Astrocyte of the hippocampus (primary cell): ENCODE data around the gene MYCN.
"Not testable (repeated sequence)": the region's sequence is repeated elsewhere in the genome, so short reads cannot be mapped to it uniquely, and the experiment has no call there.

Experiments
- DNase-seq: peaks from one replicate; pipeline ENCODE4 v3.0.0; 2011; ENCODE audit warnings: low read depth, low spot score

The MYCN gene

DNA sequence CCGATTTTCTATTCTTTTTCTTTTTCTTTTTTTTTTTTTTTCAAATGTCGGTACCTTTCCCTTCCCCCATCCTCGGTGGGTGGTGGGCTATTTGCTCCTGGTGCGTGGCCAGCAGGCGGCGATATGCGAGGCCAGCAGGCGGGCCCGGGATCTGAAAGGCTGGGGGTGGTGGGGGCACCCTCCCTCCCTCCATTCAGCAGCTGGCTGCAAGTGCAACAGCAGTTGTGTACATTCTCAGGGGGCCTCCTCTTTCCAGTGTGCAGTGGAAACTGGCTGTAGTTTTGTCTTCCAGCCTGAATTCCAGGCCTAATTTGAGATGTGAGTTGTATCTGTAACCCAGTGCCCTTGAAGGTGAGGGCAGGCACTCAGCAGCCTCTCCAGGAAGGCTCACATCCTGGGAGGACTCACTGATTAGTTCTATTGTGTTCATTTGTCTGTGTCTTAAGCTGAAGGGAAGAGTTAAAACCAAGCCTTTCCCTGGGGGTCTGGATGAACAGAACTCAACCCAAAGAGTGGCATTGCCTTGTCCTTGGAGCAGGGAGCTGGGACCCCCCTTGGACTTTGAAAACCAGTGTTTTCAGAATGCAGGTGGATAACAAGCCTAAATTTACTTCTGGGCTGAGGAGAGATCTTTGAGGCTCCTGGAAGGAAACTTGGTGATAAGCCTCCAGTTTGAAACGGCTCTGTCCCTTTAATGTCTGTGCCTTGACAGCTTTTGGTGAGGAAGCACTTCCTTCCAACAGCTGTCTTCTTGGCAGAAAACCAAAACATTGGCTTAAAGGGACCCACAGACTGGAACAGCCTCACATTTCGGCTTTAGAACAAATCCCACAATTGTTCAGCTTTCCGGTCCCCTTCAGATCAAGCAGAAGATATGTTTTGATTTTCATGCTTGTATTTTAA lies 3.3 kb downstream of the MYCN start:
- DNase-seq: peak; percentile 55

DNA sequence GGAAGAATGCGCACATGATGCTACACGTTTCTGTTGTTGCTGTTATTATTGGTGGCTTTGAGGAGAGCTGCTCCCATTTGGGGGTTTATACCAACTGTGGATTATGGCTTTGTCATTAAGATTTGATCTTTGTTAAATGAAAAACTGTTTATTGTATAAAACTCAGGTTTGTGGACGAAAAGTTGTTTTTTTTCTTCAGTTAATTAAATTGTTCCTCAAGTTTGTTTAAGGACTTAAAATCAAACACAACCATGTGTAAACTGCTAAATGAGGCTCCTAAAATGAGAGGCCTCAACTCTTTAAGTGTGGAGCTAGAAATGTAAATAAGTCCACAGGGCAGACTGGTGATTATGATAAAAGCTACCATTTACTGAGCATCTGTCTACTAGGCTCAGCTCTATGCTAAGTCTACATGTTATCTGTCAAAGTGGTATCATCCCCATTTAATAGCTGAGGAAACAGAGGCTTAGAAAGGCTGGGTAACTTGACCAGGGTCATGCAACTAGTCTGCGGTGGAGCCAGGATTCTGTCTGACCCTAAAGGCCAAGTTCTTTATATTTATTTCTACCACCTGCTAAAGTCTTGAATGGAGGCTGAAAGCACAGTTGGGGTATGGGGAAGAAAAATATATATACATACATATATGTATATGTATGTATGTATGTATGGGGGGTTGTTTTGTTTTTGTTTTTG lies 4.1 kb downstream of the MYCN start:
- no peak for DNase-seq

DNA sequence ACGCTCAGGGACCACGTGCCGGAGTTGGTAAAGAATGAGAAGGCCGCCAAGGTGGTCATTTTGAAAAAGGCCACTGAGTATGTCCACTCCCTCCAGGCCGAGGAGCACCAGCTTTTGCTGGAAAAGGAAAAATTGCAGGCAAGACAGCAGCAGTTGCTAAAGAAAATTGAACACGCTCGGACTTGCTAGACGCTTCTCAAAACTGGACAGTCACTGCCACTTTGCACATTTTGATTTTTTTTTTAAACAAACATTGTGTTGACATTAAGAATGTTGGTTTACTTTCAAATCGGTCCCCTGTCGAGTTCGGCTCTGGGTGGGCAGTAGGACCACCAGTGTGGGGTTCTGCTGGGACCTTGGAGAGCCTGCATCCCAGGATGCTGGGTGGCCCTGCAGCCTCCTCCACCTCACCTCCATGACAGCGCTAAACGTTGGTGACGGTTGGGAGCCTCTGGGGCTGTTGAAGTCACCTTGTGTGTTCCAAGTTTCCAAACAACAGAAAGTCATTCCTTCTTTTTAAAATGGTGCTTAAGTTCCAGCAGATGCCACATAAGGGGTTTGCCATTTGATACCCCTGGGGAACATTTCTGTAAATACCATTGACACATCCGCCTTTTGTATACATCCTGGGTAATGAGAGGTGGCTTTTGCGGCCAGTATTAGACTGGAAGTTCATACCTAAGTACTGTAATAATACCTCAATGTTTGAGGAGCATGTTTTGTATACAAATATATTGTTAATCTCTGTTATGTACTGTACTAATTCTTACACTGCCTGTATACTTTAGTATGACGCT lies 5.8 kb downstream of the MYCN start:
- no peak for DNase-seq

DNA sequence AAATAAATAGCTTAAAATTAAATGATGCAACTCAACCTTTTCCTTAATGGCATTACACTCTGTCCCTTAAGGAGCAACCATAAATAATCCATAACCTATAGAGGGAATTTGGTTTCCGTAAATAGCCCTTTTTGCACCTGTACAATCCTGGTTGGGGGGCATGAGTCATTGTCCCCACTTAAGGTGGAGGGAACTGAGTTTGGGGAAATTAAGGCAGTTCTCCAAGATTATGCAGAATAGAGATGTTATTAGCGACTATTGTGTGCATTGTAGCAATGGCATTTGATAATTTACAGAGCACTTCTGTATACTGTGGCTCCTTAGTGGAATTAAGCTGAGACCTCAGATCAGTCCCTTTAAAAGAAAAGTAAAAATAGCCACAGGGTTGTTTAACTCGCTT lies 6.6 kb downstream of the MYCN start:
- DNase-seq: no peak

DNA sequence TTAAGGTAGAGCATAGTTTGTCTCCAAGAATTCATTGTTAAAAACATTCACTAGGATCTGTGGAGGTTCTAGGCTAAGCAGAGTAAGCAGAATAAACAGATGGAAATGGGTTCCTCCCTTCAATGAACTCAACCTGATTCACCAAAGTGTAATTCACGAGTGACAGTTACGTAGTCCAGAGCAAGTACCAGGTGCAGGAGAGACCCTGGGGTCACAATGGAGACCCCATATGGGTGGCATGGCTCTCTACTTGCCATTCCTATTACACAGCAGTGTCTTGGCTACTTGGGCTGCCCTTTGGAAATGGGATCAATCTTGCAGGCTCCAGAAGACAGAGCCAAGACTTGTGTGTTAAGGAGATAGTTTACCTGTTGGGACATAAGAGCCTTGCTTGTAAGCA lies 7.1 kb downstream of the MYCN start:
- no peak for DNase-seq

DNA sequence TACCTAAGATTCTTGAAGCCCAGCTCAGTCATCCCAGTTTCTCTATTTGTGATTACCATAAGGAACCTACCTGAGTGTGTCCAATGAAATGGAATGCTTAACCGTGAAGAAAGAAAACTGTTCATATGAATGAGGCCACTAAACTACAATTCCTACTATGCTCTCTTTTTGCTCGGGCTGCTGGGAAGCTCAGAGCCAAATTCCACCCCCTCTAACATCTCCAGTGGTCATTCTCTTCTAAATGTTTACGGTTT lies 8.3 kb downstream of the MYCN start:
- no peak for DNase-seq

DNA sequence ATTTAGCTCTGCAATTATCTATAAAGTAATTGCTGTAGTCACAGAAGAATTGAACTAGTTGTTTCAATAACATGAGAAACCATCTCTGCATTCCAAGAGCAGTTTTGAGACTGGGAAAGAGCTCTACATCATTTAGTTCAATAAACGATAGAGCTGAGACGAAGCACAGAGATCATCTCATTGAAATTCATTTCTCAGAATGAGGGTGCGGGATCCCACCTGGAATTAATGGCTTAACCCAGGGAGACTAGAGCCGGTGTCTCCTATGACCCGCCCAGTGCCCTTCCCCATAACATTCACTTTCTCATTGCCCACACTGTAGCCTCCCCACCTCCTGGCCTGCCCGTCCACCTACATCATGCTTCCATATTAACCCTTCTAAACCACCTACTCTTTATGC lies 8.8 kb downstream of the MYCN start:
- no peak for DNase-seq

DNA sequence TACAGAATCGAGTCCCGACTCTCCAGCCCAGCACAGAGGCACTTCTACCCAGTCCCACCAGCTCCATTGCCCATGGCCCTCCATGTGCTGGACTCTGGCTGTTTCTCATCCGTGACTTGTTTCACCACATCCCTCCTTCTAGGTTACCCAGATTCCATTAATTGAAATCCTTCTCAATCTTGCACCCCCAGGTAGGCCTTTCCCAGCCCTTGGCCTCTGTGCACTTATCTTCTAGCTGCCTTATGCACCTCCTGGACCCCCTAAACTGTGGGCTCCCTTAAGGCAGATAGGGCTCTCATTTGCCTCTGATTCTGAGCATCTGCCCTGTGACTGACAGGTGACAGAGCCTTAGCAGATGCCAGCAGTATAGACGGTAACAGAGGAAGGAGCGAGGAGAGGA lies 9.2 kb downstream of the MYCN start:
- DNase-seq: no peak

DNA sequence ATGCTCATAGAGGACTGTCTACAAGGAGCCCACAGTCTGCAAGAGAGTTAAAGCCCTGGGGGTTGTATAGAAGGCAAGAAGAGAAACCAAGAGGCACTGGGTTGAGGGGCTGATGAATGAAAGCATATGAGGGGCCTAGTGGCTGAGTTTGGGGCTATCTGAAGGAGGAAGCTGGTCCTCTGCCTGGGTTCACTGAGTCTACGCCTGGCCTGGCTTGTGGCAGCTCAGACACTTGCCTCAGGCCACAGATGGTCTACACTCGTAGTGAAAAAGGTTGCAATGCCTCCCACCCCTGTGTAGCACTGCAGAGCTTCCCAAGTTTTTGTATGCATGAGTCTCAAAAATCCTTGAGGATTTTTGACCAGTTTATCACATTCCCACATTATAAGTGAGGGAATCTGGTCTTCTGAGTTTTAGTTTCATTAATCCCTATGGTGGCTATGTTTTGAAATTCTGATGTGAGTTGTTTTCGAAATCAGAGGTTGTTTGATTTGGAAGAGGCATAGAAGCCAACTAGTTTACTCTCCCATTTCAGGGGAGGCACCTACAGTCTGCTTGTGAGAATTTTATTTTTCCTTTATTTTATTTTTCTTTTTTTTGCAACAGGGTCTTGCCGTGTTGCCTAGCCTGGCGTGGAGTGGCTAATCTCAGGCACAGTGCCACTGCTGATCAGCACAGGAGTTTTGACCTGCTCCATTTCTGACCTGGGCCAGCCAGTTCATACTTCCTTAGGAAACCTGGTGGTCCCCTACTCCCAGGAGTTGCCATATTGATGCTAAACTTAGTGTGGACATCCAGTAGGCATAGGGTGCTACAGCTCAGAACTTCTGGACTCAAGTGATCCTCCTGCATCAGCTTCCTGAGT lies 10.0 kb downstream of the MYCN start:
- DNase-seq: no peak

DNA sequence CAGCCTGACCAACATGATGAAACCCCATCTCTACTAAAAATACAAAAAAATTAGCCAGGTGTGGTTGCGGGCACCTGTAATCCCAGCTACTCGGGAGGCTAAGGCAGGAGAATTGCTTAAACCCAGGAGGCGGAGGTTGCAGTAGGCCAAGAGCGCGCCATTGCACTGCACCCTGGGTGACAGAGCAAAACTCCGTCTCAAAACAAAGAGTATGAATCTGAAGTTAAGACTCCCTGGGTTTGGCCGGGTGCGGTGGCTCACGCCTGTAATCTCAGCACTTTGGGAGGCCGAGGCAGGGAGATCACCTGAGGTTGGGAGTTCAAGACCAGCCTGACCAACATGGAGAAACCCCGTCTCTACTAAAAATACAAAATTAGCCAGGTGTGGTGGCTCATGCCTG lies 11.6 kb downstream of the MYCN start:
- DNase-seq: not testable (repeated sequence)

DNA sequence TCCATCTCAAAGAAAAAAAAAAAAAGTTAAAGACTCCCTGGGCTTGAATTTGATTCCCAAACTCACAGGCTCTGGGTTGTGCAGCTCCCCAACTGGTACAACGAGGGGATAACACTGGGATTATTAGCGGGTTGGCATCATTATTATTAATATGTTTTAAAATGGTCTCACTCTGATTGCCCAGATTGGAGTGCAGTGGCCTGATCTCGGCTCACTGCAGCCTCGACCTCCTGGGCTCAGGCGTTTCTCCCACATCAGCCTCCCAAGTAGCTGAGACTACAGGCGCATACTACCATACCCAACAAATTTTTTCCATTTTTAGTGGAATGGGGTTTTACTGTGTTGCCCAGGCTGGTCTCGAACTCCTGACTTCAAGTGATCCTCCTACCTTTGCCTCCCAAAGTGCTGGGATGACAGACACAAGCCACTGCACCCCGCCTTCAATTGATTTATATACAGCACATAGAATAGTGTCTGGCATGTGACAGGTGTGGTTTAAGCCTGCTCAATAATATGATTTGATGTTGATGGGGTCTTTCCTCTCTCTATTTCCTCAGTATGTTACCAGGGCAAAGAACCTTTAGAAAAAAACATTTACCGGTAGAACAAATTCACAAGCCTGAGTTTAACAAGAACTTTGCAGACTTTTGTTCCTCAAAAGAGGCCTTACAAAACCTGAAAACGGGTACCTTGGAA lies 12.2 kb downstream of the MYCN start:
- no peak for DNase-seq

DNA sequence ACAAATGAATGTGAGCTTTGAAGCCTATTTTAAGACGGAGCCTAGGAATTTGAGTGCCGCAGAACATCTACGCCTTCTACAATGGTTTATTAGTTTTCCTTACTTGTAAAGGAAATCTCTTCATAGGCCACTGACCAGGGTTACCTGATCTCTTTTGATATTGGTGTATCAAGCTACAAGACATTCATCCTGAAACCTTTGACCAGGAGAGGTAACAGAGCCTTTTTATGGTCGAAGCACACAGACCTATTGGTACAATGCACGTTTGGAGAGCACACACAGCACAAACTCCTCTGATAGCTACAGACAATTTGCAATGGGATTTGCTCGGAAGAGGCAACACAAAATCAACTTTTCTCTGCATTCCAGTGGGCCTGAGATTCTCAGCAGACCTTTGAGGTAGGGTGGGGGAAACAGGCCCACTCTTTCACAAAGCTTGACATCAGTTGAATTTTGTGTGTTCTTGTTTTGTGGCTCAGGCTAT lies 12.8 kb downstream of the MYCN start:
- DNase-seq: no peak

DNA sequence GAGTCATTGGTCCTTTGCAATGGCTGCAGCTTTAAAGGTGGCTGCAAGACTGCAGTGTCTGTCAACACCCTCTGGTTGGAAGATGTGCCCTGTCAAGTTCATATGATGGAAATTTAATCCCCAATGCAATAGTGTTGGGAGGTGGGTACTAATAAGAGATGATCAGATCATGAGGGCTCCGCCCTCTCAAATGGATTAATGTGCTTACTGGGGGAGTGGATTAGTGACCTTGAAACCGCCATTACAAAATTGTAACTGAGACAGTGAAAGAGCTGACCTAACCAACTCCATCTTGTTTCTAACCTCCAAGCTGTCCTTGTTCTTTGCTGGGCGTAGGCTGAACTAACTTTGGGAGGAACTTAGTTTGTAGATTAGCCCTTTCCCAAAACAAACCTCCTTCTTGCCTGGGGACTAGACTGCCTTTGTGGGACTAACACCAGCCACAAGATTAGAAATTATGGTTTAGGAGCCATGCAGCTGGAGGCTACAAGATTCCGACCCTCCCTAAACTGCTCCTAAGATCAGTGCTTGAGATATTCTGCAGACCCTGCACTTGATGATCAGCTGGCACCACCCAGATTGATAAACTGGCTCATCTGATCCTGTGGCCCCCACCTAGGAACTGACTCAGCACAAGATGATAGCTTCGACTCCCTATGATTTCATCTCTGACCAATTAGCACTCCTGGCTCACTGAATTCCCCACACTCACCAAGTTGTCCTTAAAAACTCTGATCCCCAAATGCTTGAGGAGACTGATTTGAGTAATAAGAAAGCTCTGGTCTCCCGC lies 13.7 kb downstream of the MYCN start:
- no peak for DNase-seq

DNA sequence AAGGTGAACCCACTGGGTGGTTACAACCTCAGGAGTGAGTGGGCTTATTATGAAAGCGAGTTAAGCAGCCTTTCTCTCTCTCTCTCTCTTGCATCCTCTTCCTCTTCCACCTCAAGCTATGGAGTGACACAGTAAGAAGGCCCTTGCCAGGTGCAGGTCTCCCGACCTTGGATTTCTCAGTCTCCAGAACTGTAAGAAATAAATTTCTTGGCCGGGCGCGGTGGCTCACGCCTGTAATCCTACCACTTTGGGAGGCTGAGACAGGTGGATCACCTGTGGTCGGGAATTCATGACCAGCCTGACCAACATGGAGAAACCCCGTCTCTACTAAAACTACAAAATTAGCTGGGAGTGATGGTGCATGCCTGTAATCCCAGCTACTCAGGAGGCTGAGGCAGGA lies 14.4 kb downstream of the MYCN start:
- DNase-seq: no peak

DNA sequence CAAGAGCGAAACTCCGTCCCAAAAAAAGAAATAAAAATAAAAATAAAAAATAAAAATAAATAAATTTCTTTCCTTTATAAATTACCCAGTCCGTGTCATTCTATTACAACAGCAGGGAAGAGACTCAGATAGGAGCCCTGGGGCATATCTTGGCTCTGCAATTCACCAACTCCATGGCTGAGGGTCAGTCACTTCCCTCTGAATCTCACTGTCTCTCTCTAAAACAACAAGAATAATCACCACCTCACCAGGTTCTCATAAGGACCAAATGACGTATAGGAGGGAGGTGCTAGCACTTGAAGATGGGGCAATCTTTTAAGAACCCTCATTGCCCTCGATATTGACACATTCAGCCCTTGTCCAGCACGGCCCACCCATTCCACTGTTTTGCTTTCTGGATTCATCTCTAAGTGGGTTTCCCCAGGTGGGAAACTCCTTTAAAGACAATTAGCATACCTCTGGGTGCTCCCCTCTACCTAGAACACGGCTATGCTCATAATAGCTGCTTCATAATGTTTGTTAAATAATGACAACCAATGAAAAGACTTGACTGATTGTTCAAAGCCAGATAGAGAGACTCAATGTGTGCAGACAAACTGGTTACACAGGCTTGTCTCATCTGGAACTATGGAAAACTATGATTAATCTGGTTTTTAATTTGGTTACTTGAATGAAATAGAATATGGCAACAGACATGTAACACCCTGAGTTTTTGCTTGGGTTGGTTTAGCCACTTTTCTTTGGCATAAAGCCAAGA lies 15.1 kb downstream of the MYCN start:
- no peak for DNase-seq

DNA sequence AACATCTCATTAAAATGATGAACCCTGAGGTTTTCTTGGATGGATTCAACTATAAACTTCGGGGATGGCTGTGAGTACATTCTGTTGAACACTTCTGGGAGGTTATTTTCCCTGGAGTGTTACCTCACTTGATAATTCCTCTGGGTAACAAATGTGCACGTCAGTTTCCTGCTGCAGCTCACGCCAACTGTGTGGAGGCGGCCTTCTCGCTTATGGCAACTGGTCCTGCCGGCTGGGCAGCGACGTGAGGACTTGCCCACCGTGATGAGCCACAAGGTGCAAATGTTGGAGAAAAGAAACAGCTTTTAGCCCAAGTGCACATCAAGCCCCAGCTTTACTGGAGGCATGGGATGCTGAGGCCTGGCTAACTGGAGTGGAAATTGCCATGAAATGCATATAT lies 15.9 kb downstream of the MYCN start:
- DNase-seq: no peak

DNA sequence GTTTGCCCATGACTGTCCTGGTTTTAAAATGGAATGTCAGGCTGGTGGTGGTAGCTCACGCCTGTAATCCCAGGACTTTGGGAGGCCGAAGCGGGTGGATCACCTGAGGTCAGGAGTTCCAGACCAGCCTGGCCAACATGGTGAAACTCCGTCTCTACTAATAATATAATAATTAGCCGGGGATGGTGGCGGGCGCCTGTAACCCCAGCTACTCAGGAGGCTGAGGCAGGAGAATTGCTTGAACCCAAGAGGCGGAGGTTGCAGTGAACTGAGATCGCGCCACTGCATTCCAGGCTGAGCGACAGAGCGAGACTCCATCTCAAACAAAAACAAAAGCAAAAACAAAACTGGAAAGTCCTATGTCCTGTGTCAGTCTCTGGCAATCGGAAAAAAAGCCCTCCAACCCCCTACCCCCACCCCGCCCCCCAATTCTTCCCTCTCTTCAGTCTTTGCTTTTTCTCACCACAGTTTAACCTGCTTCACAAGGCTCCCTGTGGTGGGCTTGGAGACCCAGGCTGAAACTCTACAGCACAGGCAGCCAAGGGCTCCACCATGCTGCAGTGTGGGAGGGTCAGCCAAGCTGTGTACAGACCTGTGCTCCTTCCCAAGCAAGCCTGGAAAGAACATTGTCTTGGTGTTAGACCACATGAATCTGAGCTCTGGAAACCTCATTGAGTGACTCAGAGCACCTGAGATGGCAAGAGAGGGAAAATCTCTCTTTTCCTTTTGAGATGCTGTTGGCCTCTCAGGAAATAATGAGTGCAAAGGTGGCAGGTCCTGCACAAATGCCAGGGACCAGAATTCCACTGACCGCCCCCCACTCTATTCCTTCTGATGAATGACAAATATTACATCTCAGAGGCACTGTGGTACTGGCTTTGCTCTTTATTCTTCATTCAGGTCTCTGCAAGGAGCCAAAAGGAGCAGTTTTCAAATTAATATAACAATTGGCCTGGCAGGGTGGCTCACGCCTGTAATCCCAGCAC lies 16.7 kb downstream of the MYCN start:
- DNase-seq: peak; percentile 20
